Lung (tissue), 12 donors: ENCODE data around the gene HOXD1. TPM values are rescaled to one million over a fixed set of nuclear protein-coding genes. Genes with fewer than 3 reads are reported as not detected.

ENCODE experiments used
- ATAC-seq: fragments of 200-7000 bp; cut with Tn5 transposase; one replicate; pipeline ENCODE4 v1.9.1; 2020; ENCODE audit warnings: moderate number of reproducible peaks; ENCODE audit not compliant: insufficient read depth, low FRiP score
- DNase-seq, 3 donors: peaks; one replicate each; pipeline ENCODE4 v3.0.0-alpha.2; 2013 to 2017
- H3K27ac ChIP-seq, 2 donors: one replicate each; pipeline ENCODE4 v1.5.1; 2013; ENCODE audit warnings: mild to moderate bottlenecking in 2 of 2, moderate library complexity in 2 of 2, control low read depth in 1 of 2, inconsistent platforms in 1 of 2, low read depth in 1 of 2, low read length in 1 of 2
- H3K27me3 ChIP-seq, 3 donors: one replicate each; pipeline ENCODE4 v1.5.1; 2013; ENCODE audit warnings: low read length in 2 of 3; ENCODE audit not compliant: control insufficient read depth in 3 of 3, insufficient read depth in 3 of 3
- H3K36me3 ChIP-seq, 4 donors: one replicate each; pipeline ENCODE4 v1.5.1; 2013; ENCODE audit warnings: low read length in 4 of 4, mild to moderate bottlenecking in 1 of 4, moderate library complexity in 1 of 4; ENCODE audit not compliant: control insufficient read depth in 4 of 4, insufficient read depth in 4 of 4
- H3K4me1 ChIP-seq, 5 donors: one replicate each; pipeline ENCODE4 v1.5.1; 2013; ENCODE audit warnings: low read length in 5 of 5, mild to moderate bottlenecking in 2 of 5, moderate library complexity in 1 of 5; ENCODE audit not compliant: control insufficient read depth in 5 of 5, insufficient read depth in 5 of 5
- H3K4me3 ChIP-seq: one replicate; pipeline ENCODE4 v1.5.1; 2013; ENCODE audit warnings: mild to moderate bottlenecking, control low read depth, moderate library complexity
- H3K9ac ChIP-seq, 2 donors: one replicate each; pipeline ENCODE4 v1.5.1; 2013; ENCODE audit warnings: low read length in 2 of 2, control low read depth in 1 of 2; ENCODE audit not compliant: insufficient read depth in 1 of 2
- H3K9me3 ChIP-seq, 4 donors: one replicate each; pipeline ENCODE4 v1.5.1; 2013; ENCODE audit warnings: low read length in 3 of 4, mild to moderate bottlenecking in 1 of 4, moderate library complexity in 1 of 4; ENCODE audit not compliant: control insufficient read depth in 4 of 4, insufficient read depth in 3 of 4
- CTCF ChIP-seq: IDR thresholded peaks from 2 replicates; pipeline ENCODE4 v1.5.1; 2012; ENCODE audit warnings: mild to moderate bottlenecking; ENCODE audit errors: control extremely low read depth, extremely low read depth
- WGBS, 2 donors: extraction: QIAGEN DNeasy Blood & Tissue Kit; methylation state at CpG; one replicate each; pipeline ENCODE4 v1.1.7; 2013; 5-methylcytosine and 5-hydroxymethylcytosine counted together
- polyA plus RNA-seq, 2 donors: library from polyadenylated mRNA; stranded (reverse); fragments of 200-250 nt; gene quantifications; one replicate each; pipeline ENCODE4 v1.2.1, GENCODE V29; 2013
- total RNA-seq, 2 donors: library from RNA; depleted of rRNA in 1 of 2; stranded (reverse); fragments of >200 nt in 1 of 2; gene quantifications; one replicate each; pipeline ENCODE4 v1.2.1, GENCODE V29; 2014 to 2021
- donor health status: control.
- donor health status: control.
- donor health status: Bipolar disorder and iron deficiency.
- donor health status: healthy.
- donor health status: DM: yes; HTN: yes; CAD: no.

Gene HOXD1
- total and polyA plus RNA-seq, 4 donors, result 0.40 to 3.2 (median 1.7) TPM

GRCh38 chr2:176147800-176148496 is 40.5 kb upstream of the HOXD1 start:
- peaks cover 29 to 95% (median 89%) of the 10 kb centered on the region in 3 donors for H3K27me3 ChIP-seq
- no peak overlapping the region for H3K27ac ChIP-seq
- H3K9ac ChIP-seq, result no peak overlapping the region
- H3K36me3 ChIP-seq, result no peaks in the 10 kb centered on the region
- peaks cover 0 to 7% (median 0%) of the 10 kb centered on the region in 5 donors for H3K4me1 ChIP-seq
- DNase-seq (peak in 1 of 3 donors; percentile 10), ATAC-seq (no peak)
- no peak overlapping the region for H3K4me3 ChIP-seq
- TF ChIP-seq CTCF, result no peak
- peaks cover 0 to 10% (median 0%) of the 10 kb centered on the region in 4 donors for H3K9me3 ChIP-seq
- 10 to 14% methylated on average over 27 to 31 of the region's 31 CpGs for WGBS, 2 donors

- DNase-seq (peak in 1 of 3 donors; percentile 1), ATAC-seq (no peak)
- Histone ChIP-seq H3K9me3 (peaks cover 0 to 10% (median 0%) of the 10 kb centered on the region in 4 donors), H3K4me1 (peaks cover 0 to 7% (median 0%) of the 10 kb centered on the region in 5 donors), H3K27ac (no peak overlapping the region), H3K9ac (no peak overlapping the region), H3K4me3 (no peak overlapping the region), H3K36me3 (no peaks in the 10 kb centered on the region), H3K27me3 (peaks cover 32 to 95% (median 89%) of the 10 kb centered on the region in 3 donors)
- TF ChIP-seq CTCF, result no peak
- 29% methylated on average over 11 of the region's 11 CpGs for WGBS, 2 donors
These were observed 39.6 kb upstream of the HOXD1 start for GRCh38 chr2:176148751-176149421.

GRCh38 chr2:176149481-176149938 is 39.0 kb upstream of the HOXD1 start:
- Histone ChIP-seq H3K4me3 (no peak overlapping the region), H3K4me1 (peaks cover 0 to 7% (median 0%) of the 10 kb centered on the region in 5 donors), H3K9me3 (peaks cover 0 to 11% (median 0%) of the 10 kb centered on the region in 4 donors), H3K36me3 (no peaks in the 10 kb centered on the region), H3K27me3 (peaks cover 32 to 97% (median 92%) of the 10 kb centered on the region in 3 donors), H3K9ac (no peak overlapping the region), H3K27ac (no peak overlapping the region)
- DNase-seq, result peak in 1 of 3 donors; percentile 8
- no peak for ATAC-seq
- WGBS, 2 donors, result 13 to 20% methylated on average over 22 of the region's 22 CpGs
- TF ChIP-seq CTCF, result no peak
